HG03135 (cell line): ENCODE measurements around the gene STX4.
"Not testable (repeated sequence)": the region's sequence is repeated elsewhere in the genome, so short reads cannot be mapped to it uniquely, and the experiment has no call there.

Experiments
- ATAC-seq: cut with Tn5 transposase; IDR thresholded peaks from one replicate; pipeline ENCODE4 v1.9.1; 2021; ENCODE audit warnings: mild to moderate bottlenecking, moderate library complexity; ENCODE audit not compliant: unreplicated experiment

Gene STX4

DNA sequence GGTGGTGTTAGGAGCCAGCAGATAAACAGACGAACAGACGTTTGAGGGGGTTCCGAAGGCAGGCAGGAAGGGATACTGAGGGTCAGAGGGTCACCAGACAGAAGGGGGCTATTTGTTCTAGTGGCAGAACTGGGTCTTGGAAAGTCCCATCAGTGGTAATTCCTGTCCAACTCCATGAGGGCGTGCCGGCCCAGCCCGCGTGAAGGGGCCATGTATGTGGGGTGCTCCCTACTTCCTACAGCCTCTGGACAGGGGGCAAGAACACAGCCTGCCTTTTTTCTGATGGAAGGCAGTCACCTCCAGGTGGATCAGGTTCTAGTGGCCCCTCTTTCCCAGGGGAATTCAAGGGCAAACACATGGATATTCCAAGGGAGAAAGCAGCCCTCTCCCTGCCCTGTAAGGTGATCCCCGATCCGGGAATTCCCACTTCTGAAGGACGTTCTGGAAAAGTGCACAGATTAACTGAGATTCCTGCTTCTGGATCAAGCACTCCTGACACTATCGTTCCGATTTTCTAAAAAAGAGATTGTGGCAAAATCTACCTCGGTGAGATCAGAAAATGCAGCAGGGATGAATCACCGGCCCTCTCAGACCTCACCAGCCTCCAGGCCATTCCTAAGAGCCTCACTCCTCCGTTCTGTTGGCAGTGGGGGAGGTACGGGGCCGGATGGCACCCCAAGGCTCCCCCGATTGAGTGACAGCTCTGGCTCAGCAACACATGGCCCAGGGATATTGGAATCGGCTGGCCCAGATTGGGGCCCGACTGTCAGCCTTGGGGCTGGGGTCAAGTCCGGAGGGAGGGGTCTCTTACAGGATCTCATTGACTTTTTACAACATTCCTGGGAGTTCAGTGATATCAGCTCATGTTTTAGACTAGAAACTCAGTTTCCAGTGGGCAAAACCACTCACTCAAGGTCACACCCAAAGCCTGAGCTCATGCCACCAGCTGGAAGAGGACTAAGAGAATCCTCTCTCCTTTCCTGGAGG, 35.3 kb upstream of the STX4 start:
- no peak for ATAC-seq

DNA sequence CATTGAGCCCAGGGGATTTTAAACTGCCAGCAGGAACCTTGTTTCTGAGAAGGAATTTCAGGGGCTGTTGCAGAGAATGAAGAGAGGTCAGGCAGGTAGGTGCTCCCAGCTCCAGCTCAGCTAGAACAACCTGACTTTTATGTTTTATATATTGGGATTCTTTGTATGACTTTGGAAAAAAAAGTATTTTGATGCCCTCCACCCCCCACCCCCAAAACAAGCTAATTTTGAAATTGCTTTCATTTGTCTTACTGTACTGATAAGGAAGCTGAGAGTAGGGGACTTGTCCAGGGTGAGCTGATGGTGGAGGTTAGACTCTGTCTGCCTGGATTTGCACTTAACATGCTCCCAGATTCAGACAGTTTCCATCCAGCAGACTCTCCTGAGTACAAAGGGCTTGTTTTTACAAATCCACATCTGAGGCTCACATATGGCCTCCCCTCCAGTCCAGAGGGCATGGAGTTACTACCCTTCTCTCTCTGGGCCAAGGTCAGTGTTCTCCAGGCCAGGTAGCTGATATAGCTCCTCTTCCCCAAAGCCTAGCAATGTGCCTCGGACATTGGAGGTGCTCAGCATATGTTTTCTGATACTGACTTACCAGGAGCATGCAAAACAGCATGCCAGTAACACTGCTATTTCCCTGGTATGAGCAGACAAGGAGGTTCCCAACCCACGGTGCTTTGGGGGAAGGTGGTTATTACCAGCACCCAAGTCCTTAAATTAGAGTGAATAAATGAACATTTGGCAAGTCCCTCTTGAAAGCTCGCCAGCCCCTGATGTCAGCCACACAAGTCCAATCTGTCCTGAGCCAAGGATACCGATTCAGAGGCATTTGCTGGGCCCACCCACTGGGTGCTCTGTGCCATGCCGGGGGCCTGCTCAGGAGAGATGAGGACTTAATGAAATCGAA, 34.3 kb upstream of the STX4 start:
- no peak for ATAC-seq

DNA sequence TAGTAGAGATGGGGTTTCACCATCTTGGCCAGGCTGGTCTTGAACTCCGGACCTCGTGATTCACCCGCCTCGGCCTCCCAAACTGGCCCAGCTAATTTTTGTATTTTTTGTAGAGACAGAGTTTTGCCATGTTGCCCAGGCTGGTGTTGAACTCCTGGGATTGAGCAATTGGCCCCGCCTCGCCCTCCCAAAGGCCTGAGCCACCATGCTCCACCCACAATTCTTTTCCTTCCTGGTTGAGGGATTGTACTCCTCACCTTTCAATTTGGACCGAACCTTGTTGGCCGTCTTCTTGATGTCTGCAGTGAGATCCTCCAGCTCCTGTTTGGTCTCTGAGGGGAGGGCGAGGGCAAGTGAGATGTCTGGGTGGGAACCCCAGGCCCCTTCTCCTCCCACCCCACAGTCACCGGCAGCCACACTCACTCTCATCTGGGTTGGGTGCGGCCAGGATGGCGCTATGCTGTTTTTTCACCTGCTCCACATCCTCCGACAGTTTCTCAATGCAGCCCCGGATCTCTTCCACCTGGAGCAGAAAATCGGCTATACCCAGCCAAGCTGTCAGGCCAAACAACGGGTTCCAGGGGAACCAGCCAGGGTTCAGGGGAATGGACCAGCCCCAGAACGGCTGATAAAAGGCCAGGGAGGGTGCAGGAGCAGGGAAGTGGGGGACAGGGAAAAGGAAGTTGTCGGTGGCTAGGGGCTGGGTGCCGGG, 32.5 kb upstream of the STX4 start:
- ATAC-seq, result no peak

DNA sequence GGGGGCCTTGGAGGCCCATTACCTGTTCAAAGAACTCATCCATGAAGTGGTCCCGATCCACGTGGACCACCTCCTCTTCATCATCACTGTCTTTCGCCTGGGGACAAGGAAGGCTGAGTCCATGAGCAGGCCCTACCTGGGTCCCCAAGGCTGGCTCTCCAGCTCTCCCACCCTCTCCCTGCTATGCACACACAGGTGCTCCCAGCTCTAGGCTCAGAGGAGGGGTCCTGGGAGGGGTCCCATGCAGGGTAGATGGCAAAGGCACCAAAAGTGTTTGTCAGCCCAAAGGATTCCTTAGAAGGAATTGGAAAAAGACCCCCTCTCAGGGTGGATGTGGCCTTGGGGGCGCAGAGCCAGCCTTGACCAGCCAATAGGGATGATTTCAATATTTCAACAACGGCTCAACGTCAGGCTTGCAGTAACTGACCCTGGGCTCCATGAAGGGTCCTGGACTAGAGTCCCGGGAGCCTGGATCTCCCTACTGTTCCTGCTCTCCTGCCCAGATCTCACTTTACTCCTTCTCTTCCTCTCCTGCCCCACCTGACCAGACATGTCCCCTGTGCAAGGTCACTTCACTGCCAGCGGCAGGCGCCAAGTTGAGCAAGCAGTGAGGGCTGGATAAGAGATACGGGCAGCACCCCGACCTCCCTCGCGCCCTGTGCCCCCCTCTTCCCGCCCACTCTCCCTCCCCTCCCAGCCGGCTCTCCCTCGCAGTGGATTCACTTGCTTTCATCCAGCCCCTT, 31.7 kb upstream of the STX4 start:
- no peak for ATAC-seq

DNA sequence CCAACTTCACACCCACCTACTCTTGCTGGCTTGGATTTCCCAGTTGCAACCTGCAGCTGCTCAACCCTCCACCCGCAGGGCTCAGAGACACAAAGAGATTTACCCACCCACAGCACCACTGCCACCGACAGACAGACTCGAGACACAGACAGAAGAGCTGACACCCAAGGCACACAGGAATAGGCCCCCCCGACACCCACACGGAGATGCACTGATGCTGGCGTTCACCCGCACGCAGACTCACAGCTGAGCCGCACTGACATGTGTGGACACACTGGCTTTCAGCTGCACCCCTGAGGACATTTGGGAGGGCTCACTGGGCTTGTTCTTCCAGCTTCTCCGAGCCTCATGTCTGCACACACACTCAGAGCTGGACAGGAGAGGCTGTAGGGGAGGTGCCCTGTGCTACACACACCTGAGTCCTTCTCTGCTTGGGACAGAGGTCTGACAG, 31.1 kb upstream of the STX4 start:
- ATAC-seq, result no peak

DNA sequence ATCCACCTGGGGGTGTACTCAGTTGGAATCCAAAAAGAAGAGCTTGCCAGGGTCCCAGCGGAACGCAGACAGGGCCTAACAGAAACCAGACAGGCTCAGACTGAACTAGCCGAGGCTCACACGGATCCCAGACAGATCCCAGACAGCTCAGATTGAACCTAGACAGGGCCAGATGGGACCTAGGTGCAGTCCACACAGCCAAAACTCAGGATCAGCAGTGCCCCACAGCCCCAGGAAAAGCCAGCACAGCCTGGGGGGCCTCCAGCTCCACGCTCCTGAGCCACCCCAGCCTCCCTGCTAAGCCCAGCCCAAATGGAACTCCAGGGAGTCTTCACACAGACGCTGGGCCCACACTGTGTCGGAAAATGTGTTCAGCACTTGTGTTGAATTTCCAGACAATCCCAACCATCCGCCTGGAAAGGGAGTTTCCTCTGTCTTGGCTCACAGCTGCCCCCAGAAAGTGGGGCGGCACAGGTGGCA, 30.5 kb upstream of the STX4 start:
- ATAC-seq, result no peak

DNA sequence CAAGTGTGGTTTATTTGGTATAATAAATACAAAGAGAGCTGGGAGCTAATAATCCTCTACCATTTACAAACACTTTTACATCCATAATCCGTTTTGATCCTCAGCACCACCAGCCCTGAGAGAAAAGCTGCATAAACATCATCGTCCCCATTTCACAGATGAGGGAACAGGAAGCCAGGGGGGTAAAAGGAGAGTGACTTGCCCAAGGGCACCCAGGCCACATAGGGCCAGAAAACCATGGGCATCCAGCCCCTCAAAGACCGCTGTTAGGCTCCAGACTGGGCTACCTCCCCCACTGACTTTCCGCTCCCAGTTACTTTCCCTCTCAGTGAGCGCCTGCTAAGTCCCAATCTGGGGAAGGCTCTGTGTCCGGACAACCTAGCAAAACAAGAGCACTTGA, 29.6 kb upstream of the STX4 start:
- no peak for ATAC-seq

DNA sequence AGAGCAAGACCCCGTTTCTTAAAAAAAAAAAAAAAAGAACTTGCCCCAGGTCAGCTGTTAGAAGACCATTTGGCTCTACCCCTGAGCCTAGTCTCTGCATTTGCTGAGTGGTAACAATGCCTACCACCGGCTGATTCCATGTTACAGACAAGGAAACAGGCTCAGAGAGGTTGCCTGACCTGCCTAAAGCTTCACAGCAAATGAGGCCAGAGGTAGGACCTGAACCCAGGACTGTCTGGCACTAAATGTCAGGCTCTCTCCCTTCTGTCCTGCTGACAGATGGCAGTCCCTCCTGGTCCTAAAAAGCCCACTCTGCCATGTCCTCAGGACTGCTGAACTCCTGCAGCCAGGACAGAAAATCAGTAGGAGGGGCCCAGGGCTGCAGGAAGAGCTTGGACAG, 28.7 kb upstream of the STX4 start:
- ATAC-seq, result no peak

DNA sequence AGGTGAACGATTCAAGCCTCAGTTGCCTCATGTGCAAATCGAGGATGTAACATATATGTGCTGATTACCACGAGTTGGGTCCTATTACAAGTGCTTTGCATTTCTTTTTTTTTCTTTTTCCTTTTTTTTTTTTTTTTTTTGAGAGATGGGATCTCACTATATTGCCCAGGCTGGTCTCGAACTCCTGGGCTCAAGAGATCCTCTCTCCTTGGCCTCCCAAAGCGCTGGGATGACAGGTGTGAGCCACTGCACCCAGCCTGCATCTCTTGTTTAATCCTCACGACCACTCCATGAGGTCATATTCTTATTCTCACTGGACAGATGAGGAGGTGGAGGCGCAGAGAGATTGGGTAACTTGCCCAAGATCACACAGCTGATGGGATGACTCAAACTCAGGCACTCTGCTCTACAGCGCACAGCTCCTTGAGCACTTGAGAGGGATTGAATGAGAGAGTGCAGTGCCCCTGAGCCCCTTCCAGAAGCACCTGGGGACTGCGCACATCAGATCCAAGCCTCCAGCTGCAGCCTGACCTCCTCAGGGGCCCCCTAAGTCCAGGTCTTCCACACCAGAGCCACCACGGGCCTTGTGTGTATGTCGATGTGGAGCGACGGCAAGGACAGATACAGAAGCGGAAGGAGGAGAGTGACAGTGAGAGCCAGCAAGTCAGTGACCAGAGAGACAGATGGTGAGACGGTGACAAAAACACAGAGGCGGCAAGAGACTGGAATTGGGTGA, 27.8 kb upstream of the STX4 start:
- no peak for ATAC-seq

DNA sequence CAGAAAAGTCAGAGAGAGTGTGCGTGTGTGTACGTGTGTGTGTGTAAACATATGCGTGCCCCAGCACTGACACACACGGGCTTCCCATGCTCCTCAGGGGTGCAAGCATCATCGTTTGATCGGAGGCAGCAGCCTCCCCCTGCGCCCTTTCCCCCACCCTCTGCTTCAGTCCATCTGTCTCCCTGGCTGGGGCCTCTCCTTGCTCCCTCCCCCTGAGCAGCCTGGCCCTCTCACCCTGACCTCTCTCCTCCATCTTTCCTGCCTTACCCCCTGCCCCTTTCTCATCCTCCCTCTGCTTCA, 27.3 kb upstream of the STX4 start:
- no peak for ATAC-seq

DNA sequence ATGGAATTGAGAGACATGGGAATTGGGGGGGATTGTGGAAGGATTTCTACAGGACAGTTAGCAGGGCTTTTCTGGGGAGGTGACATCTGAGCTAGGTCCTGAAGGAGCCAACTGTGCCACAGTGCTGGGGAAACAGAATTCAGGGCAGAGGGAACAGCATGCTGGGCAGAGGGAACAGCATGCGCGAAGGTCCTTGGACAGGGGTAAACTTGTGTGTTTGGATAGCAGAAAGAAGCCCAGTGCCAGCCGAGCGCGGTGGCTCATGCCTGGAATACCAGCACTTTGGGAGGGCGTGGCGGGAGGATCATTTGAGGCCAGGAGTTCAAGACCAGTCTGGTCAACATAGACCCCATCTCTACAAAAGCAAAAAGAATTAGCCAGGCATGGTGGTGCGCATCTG, 26.8 kb upstream of the STX4 start:
- no peak for ATAC-seq

DNA sequence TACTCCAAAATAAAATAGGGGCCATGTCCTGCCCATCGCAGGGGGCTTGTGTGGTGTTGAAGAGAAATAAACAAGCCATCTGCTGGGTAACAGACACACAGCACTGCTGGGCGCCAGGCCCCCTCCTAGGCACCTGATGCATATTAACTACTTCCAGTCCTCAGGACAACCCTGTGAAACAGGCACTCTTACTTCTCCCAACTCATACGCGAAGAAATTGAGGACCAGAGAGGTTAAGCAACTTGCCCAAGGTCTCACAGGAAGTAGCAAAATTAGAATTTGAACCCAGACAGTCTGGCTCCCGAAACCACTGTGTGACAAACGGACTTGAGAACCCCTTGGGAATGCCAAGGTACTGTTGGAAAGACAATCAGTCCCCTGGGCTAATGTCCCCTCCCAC, 25.7 kb upstream of the STX4 start:
- no peak for ATAC-seq

DNA sequence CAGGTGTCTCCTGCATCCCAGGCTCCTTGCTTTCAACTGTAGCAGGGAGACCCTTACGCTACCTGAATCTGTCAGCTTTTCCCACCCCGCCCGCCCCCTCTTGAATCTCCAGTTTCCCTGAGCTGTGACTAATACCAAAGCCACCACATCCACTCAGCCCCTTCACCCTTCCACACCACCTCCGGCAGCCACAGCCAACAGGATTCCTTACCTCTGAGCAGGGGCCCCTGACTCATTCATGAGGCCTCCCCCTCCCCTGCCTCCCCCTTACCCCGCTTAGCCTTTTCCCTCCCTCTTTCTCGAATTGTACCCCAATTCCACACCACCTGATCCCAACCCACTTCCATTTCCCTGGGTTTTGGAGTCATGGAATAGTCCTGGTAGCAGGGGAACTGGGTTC, 25.2 kb upstream of the STX4 start:
- ATAC-seq, result no peak

DNA sequence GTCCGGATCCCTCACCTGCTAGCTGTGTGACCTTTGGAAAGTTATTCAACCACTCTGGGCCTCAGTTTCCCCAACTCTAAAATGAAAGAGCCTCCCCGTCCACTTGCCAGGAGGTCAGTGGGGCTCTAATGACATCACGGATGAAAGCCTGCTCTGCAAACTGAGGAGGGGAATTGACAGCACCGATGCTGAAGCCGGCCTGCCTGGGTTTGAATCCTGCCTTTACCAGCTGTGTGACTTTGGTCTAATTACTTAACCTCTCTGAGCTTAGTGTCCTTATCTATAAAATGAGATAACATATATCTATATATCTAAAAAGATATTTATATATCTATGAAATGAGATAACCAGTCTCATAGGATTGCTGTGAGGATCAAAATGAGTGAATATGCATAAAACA, 24.8 kb upstream of the STX4 start:
- ATAC-seq, result no peak

DNA sequence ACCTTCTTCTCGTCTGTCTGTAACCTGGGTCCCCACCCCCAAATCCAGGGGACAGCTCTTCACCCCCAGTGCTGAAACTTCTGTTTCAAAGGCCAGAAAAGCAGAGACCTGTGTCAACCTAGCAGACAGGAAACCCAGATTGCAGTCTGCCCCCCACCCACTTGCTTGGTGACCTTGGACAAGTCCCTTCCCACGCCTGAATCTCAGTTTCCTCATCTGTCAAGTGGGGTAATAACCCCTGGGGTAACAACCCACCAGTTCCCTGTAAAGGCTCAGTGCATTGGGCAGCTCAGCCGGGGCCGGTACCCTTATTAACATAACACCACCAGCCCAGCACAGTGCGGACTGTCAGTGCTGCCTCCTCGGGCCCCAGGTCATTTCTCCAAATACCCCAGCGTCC, 24.2 kb upstream of the STX4 start:
- no peak for ATAC-seq

DNA sequence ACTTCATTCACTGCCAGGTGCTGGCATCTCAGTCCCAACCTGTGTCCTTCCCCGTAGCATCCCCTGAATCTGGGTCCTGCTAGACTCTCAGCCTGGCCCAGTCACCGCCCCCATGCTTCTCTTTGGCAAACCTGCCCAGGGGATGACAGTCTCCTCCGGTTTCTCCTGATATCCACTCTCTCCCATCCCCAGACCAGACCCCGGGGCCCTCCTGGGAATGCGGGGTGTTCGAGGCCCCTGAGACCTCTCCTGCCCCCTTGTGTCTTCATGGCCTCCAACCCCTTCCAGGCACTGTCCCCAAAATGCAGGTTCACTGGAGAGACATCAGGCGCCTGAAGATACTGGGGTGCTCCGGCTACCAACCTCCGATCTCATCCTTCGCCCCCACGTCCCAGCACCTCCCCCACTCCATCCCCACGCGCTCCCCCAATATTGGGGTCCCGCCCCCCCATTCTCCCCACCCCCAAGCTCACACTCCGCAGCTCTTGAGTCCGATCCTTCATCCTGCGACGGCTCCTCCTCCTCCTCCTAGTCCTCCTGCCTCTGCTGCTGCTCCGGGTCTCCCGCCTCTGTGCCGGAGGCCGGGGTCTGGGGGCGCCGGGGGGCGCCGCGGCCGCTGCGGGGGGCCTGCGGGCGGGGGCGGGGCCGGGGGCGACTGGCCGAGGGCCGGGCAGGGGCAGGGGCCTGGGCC, 23.3 kb upstream of the STX4 start:
- ATAC-seq, result no peak

DNA sequence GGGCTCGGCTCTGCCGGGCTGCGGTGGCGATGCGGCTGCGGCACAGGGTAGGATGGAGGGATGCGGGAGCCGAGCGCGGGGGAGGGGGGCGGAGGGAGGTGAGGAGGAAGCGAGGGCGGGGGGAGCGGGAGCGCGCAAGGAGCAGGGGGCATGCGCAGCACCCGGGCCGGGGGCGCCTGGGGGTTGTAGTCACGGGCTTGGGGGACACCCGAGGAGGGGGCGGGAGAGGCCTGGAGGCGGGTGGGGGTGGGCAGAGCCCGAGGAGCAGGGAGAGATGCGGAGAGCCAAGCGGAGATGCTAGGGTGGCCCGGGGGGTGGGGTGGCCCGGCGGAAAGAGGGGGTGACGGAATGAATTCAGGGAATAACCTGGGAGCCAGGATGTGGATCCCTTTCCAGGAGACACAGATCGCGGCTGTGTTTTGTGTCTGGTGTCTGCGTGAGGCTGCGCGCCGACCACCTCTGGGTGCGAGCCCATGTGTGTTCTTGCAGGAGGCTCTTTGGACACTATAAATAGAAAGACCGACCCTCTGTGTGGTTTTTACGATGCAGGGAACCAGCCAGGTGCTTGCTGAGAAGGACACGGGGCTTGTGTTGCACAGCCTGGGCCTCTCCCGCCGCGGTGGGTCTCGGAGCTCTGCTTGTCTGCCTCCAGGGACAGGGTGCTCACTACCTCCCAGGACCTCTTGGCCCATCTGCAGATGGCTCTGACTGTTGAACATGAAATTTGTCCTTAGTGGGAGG, 22.6 kb upstream of the STX4 start, which contains the start of gene STX1B:
STX1B (minus strand) TSS at position 54 of the 741 bp plus-strand sequence. CDS start 242 bp downstream, outside the sequence.
- no peak for ATAC-seq

DNA sequence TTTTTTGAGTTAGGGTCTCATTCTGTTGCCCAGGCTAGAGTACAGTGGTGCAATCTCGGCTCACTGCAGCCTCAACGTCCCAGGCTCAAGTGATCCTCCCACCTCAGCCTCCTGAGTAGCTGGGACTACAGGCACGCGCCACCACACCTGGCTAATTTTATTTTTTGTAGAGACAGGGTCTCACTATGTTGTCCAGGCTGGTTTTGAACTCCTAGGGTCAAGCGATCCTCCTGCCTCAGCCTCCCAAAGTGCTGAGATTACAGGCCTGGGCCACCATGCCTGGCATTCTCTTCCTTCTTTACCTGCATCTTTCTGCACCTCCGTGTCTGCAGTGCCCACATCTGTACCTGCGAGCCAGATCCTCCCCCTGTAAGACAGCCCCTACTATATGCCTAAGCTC, 21.5 kb upstream of the STX4 start:
- ATAC-seq, result not testable (repeated sequence)
